GM18499 (cell line): ENCODE measurements around the gene LPGAT1.
"Not testable (repeated sequence)": the region's sequence is repeated elsewhere in the genome, so short reads cannot be mapped to it uniquely, and the experiment has no call there.

Source experiments
- ATAC-seq: cut with Tn5 transposase; IDR thresholded peaks from one replicate; pipeline ENCODE4 v1.9.1; 2021; ENCODE audit warnings: moderate number of reproducible peaks; ENCODE audit not compliant: insufficient read depth, unreplicated experiment

The LPGAT1 gene

DNA sequence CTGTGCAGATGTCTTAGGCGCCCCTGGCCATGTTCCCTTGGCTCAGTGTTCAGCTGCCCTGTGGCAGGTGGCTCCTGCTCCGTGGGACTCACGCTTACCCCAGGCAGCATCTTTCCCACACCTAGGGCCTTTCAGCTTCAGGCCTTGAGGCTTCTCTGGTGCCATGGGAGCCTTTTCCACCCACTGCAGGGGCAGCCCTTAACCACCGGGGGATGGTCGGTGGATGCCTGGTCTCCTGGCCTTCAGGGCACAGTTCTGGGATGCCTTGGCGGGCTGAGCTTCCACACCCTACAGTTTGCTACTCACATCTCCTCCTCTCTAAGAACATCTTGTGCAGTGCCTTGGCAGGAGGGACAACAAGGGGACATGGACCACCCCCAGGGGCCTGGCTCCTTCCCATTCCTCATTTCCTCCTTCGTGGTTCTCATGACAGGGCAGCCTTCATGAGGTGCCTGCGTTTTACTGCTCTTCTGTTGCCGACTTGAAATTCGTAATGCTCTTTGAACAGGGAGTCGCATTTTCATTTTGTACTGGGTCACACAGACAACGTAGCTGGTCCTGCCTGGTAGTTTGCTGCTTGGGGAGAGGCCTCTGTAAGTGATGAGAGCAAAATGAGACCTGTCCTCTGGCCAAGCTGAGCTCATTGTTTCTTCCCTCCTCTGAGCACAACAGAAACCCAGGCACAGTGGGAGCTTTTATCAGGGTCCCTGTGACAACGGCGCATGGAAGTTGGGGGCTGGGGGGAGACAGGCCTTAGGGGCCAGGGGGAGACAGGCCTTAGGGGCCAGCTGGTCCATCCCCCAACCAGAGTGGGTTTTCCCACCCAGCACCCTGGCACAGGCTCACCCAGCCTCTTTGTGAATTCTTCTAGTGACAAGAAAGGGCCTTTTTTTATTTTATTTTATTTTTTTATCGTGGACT, 93.2 kb downstream of the LPGAT1 start:
- no peak for ATAC-seq

DNA sequence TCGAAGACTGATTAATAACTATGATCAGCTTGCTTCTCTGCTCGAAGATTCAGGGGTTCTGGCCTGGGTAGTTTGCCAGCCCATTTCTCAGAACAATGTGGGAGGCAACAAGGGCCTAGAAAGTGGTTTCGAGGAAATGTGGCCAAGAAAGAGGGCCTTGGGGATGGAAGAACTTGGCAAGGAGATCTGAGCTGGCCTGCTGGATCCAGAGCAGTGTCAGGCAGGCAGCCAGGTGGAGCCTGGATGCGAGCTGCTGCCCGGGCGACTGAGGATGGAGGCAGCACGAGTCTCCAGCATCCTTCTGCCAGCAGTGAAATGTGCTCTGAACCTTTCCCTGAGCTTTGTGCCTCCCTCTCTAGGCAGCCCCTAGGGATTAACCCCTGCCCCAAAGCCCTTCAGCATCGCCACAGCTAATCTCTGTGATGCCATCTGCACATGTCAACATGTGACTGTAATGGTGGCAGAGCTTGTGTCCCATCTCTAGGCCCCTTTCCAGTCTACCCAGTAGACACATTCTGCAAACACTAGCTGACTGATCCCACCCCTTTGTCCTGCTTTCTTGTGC, 94.1 kb downstream of the LPGAT1 start:
- ATAC-seq: no peak

DNA sequence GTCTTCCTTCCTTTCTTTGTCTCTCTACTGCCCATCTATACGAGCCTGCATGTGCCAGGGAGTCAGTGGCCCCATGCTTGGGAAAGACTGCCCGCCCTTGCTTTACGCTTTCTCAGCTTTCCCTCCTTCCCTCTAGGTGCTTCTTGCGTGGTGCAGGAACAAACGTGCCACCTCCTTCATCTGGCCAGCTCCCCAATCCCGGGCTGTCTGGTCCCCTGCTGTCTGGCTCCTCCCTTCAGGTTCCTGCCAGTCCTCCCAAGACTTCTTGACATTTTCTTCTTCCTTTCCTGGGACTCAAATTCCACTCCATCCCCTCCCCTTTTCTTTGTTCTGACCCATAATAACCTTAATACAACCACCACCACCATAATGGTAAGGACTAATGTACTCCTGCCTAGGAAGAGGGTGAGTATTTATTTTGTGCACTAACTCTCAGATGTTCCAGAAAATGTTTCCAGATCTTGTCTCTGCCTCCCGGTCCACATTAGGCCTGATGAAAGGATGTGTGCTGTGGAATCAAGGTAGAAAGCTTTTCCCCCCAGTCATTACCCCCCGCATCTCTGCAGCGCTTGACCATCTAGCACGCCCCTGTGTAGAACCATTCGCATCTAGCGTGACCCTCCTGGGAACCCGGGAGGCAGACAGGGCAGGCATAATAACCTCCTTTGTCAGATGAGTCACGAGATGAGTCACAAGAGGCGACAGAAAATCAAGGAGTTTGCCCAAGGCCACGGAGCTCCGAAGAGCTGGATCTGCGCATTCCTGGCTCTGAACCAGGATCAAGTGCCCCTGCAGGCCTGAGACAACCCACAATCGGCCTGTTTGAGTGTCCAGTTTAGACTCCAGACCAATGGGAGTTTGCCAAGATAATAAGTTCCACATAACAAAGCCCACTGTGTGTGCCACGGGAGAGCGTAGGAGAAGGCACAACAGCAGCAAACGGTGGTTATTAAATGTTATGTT, 95.1 kb downstream of the LPGAT1 start:
- no peak for ATAC-seq

DNA sequence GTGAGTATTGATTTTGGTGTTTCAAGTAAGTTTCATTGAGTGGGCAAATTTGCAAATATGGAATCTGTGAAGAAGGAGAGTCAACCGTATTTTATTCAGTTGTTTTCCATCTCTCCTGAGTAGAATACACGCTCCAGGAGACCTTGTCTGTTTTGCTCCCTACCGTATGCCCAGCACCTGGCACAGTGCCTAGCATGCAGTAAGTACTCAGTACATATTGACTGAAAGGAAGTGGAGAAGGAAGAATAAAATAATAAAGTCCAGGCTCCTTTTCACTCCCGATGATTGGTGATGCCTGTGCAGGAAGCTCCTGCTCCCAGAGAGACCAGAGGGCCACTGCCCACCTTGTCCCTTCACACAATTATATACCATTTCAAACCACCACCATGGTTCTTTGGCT, 95.8 kb downstream of the LPGAT1 start:
- no peak for ATAC-seq

DNA sequence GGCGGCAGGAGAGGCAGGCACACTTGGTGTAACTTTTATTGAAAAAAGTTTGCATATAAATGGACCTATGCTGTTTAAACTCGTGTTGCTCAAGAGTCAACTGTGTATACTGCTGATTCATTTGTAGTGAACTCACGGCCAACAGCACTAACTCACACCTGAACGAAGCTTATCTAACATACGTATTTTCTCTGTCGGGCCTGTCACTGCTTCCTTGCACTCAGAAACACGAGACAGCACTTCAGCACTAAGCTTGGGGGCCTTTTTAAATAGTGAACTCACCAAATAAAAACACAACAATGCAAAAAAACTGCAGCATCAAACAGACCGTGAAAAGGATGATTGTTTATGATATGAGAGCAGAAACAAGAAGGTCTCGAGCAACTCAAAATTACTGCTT, 96.2 kb downstream of the LPGAT1 start:
- no peak for ATAC-seq

DNA sequence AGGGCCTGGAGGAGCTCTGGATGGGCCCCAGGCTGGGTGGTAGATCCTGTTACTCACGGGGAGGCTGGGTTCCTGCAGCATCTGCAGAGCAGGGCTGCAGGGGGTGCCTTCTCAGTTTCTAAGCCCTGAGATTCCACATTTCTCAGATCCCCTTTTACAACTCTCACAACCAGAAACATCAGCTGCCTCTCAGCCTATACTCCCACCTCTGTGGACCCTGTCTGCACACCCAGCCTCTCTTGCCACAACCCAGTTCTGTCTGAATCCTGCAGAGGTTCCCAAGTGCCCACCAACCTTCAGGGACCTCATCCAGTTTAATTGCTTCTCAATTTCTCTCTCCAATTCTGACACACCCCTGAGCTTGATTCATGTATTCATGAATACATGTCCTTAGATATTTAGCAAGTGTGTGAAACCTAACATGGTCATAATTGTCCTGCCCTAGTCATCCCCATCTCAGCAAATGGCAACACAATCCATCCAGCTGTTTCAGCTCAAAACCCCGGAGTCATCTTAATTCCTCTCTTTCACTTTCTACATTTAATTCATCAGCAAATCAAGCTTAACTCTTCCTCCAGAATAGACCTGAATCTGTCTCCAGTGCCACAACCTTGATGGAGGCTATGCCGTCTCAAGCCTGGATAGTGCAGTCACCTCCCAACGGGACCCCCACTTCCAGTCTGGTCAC, 98.1 kb downstream of the LPGAT1 start:
- ATAC-seq: peak; percentile 56

DNA sequence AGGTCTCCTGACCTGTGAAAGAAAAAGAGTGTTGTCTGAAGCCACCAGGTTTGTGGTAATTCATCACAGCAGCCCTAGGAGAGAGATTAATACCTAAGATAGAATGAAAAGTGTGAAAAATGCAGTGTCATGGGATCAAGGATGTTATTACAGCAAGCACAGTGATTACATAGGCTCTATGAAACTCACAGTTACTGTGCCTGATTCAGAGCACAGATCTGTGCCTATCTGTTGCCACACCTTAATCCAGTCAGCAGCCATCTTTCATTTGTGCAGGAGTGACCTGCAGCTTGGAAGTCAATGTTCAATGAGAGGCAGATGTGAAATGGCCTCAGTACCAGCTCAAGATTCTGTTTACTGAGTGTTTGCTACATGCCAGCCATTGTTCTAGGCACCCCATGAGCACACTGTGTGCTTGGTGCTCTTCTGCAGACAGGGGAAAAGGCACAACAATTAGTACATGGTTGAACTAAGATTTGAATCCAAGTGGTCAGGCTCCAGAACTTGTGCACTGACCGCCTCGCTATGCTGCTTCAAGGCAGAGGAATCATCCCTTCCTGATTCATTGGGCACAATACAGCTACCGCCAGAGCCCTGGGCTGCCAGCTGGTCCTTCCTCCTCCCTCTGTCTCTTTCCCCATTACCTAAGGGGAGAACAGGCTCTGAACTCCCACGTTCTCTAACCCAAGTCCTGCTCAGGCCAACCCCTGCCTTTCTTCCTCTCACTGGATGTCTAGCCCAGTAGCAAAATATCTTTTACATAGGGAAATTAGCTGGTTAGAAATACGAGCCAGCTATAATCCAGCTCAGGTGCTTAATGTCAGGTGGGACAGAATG, 98.9 kb downstream of the LPGAT1 start:
- ATAC-seq: no peak

DNA sequence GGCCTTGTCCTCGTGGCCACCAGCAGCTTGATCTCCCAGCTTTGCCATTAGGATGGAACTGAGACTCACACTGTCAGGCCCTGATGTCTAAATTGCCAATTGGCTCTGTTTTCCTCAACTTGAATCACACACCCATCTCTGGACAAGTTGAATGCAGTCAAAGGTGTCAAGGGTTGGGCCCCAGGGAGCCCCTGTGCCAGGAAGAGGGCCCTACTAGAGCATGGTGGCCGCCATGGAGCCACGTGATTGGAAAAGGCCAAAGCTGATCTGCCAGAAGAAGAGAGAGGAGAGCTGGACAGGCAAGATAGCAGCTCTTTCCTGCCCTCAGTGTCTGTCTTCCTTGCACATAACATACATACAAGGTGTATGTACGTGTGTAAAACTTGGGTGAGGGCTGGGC, 100.2 kb downstream of the LPGAT1 start:
- no peak for ATAC-seq

DNA sequence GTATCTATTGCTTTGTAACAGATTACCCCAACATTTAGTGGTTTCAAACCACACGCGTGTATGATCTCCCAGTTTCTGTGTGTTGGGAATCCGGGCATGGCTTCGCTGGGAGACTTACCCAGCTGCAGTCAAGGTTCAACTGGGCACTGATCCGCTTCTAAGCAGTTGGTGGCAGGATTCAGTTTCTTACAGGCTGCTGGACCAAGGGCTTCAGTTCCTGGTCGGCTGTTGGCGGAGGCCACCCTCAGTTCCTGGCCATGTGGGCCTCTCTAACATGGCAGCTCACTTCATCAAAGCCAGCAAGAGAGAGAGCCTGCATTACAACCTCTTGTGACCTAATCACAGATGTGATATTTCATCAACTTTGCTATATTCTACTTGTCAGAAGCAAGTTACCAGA, 101.3 kb downstream of the LPGAT1 start:
- ATAC-seq: no peak

DNA sequence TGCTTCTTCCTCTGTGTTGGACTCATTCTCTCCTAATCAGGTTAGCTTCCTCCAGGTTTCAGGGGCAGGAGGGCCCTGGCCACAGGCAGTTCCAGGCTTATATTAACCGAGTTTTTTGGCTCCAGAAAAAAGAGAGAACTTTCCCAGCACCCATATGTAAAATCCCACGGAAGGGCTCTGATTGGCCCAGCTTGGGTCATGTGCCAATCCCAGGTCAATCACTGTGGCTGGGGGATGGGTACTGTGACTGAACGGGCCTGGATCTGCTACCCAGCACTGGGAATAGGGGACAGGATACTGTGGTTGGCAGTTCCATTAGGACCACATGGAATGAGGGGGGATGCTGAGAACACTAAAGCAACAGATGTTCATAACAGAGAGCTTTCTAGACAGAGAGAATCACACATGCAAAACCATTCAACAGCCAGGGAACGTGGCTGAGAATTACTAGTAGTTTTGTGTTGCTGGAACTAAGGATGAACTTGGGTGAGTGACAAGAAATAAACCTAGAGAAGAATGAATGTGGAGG, 104.0 kb downstream of the LPGAT1 start:
- no peak for ATAC-seq

DNA sequence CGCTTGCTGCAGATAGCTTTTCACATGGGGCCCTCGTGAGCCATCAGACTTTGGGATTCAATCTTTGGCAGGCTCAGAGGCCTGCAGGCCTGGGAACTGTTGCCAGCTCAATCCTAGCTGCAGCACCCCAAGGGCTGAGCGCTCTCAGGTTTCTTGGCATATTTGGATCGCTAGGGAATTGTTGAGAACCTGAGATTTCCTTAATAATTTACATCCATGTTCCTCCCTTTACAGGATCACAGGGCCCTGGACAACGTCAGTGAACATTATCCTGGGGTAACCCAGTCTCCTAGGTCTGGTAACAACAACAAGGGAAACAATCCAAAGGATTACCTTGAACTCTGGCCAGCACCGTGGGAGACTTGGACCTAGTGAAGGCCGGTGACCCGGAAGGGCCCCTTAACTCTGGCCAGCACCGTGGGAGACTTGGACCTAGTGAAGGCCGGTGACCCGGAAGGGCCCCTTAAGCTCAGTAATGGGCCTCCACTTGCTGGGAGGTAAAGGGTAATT, 105.8 kb downstream of the LPGAT1 start:
- no peak for ATAC-seq

DNA sequence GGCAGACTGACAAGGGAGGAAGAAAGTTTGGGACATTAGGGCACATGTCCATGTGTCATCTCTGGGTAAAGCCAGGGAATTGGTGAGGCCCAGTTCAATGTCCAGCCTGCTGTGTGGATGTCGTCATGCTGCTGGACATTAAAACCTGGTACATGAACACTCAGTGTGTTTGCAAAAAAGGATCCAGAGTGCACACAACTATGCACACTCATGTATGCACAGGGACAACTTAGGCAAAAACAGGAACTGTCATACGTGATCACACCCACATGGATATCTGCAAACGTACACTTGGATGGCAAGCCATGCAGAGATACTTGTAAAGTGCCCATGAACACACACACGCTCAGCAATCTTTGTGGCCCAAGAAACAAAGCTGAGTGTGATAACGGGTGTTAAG, 107.3 kb downstream of the LPGAT1 start:
- no peak for ATAC-seq

DNA sequence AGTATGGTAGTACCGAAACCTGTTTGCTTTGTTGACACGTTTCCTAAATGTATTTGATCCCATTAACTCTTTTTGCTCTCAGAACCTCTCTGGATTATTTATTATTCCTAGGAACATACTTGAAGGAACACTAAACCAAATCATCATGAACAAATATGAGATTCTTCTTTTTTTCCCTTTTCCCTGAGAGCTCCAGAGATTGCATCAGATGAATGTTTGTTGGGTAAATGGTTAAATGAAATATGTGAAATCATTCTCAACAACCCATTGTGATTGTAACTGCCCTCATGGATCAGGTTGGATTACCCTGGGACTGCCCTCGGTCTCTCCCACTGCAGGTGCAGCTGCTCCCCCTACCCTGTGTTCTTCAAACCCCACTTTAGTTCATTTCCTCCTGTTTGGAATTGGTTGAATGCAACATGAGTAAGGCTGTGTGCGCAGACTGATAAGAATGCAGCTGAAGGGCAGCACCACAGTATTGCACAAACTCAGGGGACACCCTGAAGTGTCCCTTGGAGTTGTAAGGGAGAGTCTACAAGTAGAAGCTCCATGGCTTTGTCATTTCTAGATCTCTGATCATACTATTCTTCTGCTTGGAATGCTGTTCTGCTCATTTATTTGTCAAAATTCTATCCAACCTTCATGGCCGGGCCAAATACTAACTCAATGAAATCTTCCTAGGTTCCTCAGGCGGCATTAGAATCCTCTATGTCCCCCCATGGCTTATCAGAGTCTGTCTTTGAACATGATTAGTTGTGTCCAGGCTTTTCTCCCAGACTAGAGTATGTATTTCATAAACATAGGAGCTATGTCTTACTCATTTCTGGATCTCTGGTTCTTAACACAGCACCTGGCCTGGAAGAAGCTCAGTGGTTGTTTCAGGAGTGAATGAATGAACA, 108.0 kb downstream of the LPGAT1 start:
- no peak for ATAC-seq

DNA sequence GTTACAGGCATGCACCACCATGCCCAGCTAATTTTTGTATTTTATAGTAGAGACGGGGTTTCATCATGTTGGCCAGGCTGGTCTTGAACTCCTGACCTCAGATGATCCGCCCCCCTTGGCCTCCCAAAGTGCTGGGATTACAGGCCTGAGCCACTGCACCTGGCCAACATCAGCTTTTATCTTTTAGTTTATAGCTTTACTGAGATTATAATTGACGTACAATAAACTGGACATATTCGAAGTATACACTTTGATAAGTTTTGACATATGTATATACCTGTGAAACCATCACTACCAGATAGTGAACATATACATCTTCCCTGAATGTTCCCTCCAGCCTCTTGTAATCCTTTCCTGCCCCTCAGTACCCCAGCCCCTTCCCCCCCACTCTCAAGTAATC, 114.0 kb downstream of the LPGAT1 start:
- not testable (repeated sequence) for ATAC-seq

DNA sequence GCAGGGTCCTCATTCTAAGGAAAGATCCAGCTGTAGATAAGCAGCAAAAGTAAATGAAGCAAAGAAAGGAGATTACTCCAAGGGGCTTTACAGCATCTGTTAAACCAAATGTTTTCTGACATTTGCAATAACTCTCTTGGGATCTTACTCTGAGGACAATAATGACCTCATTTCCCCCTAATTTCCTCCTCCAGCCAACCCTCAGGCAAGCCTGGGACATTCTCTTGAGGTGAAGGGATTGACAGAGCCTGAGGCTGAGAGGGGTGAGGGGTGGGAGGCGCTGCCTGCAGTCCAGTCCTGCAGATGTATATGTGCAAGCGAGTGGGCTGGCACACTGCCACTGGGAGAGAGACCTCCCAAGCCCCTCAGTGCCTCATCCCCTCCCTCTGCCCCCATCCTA, 114.6 kb downstream of the LPGAT1 start:
- no peak for ATAC-seq

DNA sequence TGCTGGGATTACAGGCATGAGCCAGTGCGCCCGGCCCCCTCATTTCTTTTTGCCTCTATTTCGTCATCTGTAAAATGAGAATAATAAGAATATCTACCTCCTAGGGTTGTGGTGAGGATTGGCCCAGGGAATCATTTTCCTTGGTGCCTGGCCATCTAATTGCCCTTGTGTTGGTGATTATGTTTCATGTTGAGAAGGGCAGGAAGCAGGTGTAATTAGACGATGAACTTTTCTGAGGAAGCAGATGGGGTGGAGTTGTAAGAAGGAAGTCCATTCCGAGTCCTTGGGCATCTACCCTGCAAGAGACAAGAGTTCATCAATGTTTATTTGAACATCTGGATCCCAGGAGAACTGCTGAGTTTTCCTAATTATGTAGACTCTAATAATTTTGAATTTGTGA, 116.4 kb downstream of the LPGAT1 start:
- no peak for ATAC-seq

DNA sequence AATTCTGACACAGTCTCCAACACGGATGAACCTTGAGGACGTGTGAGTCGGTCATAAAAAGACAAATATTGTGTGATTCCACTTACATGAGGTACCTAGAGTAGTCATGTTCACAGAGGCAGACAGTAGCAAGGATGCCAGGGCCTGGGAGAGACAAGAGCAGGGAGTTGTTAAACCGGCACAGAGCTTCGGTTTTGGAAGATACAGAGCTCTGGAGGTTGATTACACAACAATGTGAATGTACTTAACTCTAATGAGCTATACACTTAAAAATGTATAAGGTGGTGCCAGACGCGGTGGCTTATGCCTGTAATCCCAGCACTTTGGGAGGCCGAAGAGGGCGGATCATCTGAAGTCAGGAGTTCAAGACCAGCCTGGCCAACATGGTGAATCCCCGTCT, 117.3 kb downstream of the LPGAT1 start:
- ATAC-seq: no peak

DNA sequence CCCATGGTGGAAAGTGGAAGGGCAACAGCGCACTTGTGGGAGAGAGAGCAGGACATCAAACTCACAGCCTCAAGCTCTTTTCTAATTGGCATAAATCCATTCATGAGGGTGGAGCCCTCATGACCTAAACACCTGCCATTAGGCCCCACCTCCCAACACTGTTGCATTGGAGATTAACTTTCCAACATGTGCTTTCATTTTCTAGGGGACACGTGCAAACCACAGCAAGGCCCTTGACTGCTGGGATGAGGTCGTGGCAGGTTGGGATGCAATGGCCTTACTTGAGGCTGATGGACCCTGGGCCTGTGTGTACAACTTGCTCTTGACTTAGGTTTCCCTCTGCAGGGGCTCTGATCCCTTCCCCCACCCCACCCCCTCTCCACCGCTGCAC, 119.3 kb downstream of the LPGAT1 start:
- ATAC-seq: no peak
